Gastroesophageal sphincter (tissue), 3 donors: Measurements from ENCODE around the gene TRABD2B.

Experiments used
- EP300 ChIP-seq: sonication (generic); formaldehyde crosslinking; IDR thresholded peaks from one replicate; pipeline ENCODE4 v1.6.1; 2017; ENCODE audit warnings: antibody characterized with exemption, mild to moderate bottlenecking
- POLR2A ChIP-seq, 2 donors: fragments of 450-650 bp; IDR thresholded peaks; one replicate each; pipeline ENCODE4 v1.6.1; 2017; ENCODE audit warnings: antibody characterized with exemption in 2 of 2, mild to moderate bottlenecking in 2 of 2, moderate library complexity in 1 of 2
- POLR2AphosphoS5 ChIP-seq: sonication (generic); formaldehyde crosslinking; IDR thresholded peaks from one replicate; pipeline ENCODE4 v1.6.1; 2017; ENCODE audit warnings: antibody characterized with exemption
- TF ChIP-seq, protein P1 (sequence below), 4 experiments: fragments of 200-600 bp in 2 of 4; fragments of 450-650 bp in 2 of 4; sonication (generic) in 1 of 4; IDR thresholded peaks; one replicate each; pipeline ENCODE4 v1.5.1; 2017 to 2019; ENCODE audit warnings: antibody characterized with exemption in 4 of 4, mild to moderate bottlenecking in 2 of 4, moderate library complexity in 2 of 4

DNA sequence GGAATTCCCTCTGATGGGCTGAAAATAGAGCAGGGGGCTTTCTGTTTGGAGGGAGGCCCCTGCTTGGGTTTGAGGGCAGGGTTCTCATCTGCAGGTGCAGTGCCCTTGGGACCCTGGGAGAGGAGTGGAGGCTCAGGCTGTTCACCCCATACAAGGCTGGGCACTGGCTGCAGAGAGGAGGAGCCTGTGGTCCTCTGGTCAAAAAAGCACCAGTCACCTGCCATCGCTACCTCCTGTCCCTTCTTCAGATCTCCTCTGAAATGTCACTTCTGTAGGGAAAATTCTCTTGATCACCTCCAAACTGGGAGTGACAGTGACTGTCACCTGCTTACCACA lies 108.9 kb downstream of the TRABD2B start:
- TF ChIP-seq POLR2A (IDR thresholded peaks at IDR 0.05) (no peak), POLR2AphosphoS5 (no peak), EP300 (no peak)
- TF ChIP-seq, protein P1, sequence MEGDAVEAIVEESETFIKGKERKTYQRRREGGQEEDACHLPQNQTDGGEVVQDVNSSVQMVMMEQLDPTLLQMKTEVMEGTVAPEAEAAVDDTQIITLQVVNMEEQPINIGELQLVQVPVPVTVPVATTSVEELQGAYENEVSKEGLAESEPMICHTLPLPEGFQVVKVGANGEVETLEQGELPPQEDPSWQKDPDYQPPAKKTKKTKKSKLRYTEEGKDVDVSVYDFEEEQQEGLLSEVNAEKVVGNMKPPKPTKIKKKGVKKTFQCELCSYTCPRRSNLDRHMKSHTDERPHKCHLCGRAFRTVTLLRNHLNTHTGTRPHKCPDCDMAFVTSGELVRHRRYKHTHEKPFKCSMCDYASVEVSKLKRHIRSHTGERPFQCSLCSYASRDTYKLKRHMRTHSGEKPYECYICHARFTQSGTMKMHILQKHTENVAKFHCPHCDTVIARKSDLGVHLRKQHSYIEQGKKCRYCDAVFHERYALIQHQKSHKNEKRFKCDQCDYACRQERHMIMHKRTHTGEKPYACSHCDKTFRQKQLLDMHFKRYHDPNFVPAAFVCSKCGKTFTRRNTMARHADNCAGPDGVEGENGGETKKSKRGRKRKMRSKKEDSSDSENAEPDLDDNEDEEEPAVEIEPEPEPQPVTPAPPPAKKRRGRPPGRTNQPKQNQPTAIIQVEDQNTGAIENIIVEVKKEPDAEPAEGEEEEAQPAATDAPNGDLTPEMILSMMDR (IDR thresholded peaks at IDR 0.05): no peak
